Natural killer cell (primary cell): ENCODE data around the gene JCHAIN. TPM values are rescaled to one million over a fixed set of nuclear protein-coding genes. Genes with fewer than 3 reads are reported as not detected.
"Not testable (repeated sequence)": the region's sequence is repeated elsewhere in the genome, so short reads cannot be mapped to it uniquely, and the experiment has no call there.

Experiments
- ATAC-seq, 3 donors: fragments of 150-1000 bp in 2 of 3; fragments of 200-7000 bp in 1 of 3; cut with Tn5 transposase; 1 replicate in 1 of 3; 2 replicates in 2 of 3; pipeline ENCODE4 v1.10.0; 2021; ENCODE audit warnings: mild to moderate bottlenecking in 2 of 3, moderate library complexity in 2 of 3
- DNase-seq, 2 donors: peaks; one replicate each; pipeline versions ENCODE4 v3.0.0 to v3.0.0-alpha.2; 2013 to 2021; ENCODE audit warnings: mixed read lengths in 1 of 2
- H3K27ac ChIP-seq: one replicate; pipeline ENCODE4 v1.5.1; 2013; ENCODE audit warnings: mild to moderate bottlenecking, low read length
- H3K27me3 ChIP-seq: one replicate; pipeline ENCODE4 v1.6.1; 2013; ENCODE audit warnings: low read length; ENCODE audit not compliant: control insufficient read depth, insufficient read depth
- H3K36me3 ChIP-seq: one replicate; pipeline ENCODE4 v1.6.1; 2013; ENCODE audit warnings: low read length; ENCODE audit not compliant: control insufficient read depth, insufficient read depth
- H3K4me1 ChIP-seq: one replicate; pipeline ENCODE4 v1.6.1; 2013; ENCODE audit warnings: low read length; ENCODE audit not compliant: control insufficient read depth, insufficient read depth
- H3K4me3 ChIP-seq: one replicate; pipeline ENCODE4 v1.5.1; 2013; ENCODE audit warnings: low read length
- H3K9me3 ChIP-seq: one replicate; pipeline ENCODE4 v1.6.1; 2013; ENCODE audit warnings: low read length; ENCODE audit not compliant: control insufficient read depth, insufficient read depth
- H3K27ac Mint-ChIP-seq, 2 donors: one replicate each; pipeline ENCODE4 v1.8.0; 2022; ENCODE audit warnings: mild to moderate bottlenecking in 2 of 2, mixed read lengths in 2 of 2, moderate library complexity in 1 of 2
- H3K27me3 Mint-ChIP-seq, 2 donors: one replicate each; pipeline ENCODE4 v1.8.0; 2022; ENCODE audit warnings: low read depth in 2 of 2, mixed read lengths in 2 of 2
- H3K36me3 Mint-ChIP-seq: one replicate; pipeline ENCODE4 v1.8.0; 2022; ENCODE audit warnings: mixed read lengths
- H3K4me1 Mint-ChIP-seq, 2 donors: one replicate each; pipeline ENCODE4 v1.8.0; 2022; ENCODE audit warnings: mixed read lengths in 2 of 2
- H3K4me3 Mint-ChIP-seq: one replicate; pipeline ENCODE4 v1.8.0; 2022; ENCODE audit warnings: mild to moderate bottlenecking, moderate library complexity, mixed read lengths
- H3K9me3 Mint-ChIP-seq, 2 donors: one replicate each; pipeline ENCODE4 v1.8.0; 2022; ENCODE audit warnings: mixed read lengths in 2 of 2
- CTCF ChIP-seq: fragments of 200-600 bp; IDR thresholded peaks from one replicate; pipeline ENCODE4 v1.8.0; 2022; ENCODE audit warnings: antibody characterized with exemption
- WGBS: methylation state at CpG from one replicate; pipeline ENCODE4 v1.1.7; 2013; ENCODE audit warnings: missing lambda C conversion rate; ENCODE audit not compliant: insufficient coverage; 5-methylcytosine and 5-hydroxymethylcytosine counted together
- intact Hi-C: fragments of 100-400 bp; cut with micrococcal nuclease; formaldehyde crosslinking; loops from one replicate; pipeline ENCODE4 v1.14.2; 2022
- total RNA-seq, 4 donors: library from RNA; stranded (reverse); fragments of 120-200 nt in 1 of 4; gene quantifications; one replicate each; pipeline versions ENCODE4 v1.2.3 to v1.2.4, GENCODE V29; 2013 to 2022

Gene JCHAIN
- total RNA-seq, 3 donors from 2014 or later (not counting 1 experiment from before 2014, with no cell fraction given), result 1.6 to 1,035 (median 3.5) TPM

GRCh38 chr4:70704215-70704930 lies 38.1 kb upstream of the JCHAIN start:
- H3K36me3 ChIP-seq, result no peaks in the 10 kb centered on the region
- H3K27me3 ChIP-seq, result no peaks in the 10 kb centered on the region
- H3K4me1 ChIP-seq, result peaks cover 15% of the 10 kb centered on the region
- peak overlapping the region; percentile 85 for H3K27ac ChIP-seq
- Mint-ChIP-seq H3K27me3 (no peaks in the 10 kb centered on the region), H3K9me3 (no peaks in the 10 kb centered on the region), H3K4me1 (peaks cover 23 to 24% of the 10 kb centered on the region in 2 donors), H3K4me3 (peak overlapping the region; percentile 87), H3K27ac (peak overlapping the region; percentile 71 to 92), H3K36me3 (no peaks in the 10 kb centered on the region)
- ATAC-seq, result peak; percentile 61 to 73 (median 63)
- under 1% methylated on average over 58 of the region's 58 CpGs for WGBS
- no peak for TF ChIP-seq CTCF
- peak; percentile 57 to 81 for DNase-seq
- H3K4me3 ChIP-seq, result peak overlapping the region; percentile 67
- H3K9me3 ChIP-seq, result no peaks in the 10 kb centered on the region
- intact Hi-C loops, result no loop called here

- DNase-seq, result no peak
- Histone ChIP-seq H3K27me3 (no peaks in the 10 kb centered on the region), H3K4me3 (peak overlapping the region; percentile 67), H3K9me3 (no peaks in the 10 kb centered on the region), H3K36me3 (no peaks in the 10 kb centered on the region), H3K4me1 (peaks cover 15% of the 10 kb centered on the region), H3K27ac (peak overlapping the region; percentile 85)
- no peaks in the 10 kb centered on the region for H3K9me3 Mint-ChIP-seq
- no peak for ATAC-seq
- intact Hi-C loops, result no loop called here
- H3K27ac Mint-ChIP-seq, result peak overlapping the region; percentile 71 to 92
- H3K27me3 Mint-ChIP-seq, result no peaks in the 10 kb centered on the region
- H3K4me1 Mint-ChIP-seq, result peaks cover 23 to 24% of the 10 kb centered on the region in 2 donors
- H3K4me3 Mint-ChIP-seq, result peak overlapping the region; percentile 87
- 3% methylated on average over 10 of the region's 11 CpGs for WGBS
- H3K36me3 Mint-ChIP-seq, result no peaks in the 10 kb centered on the region
- TF ChIP-seq CTCF, result no peak
Measured at GRCh38 chr4:70703619-70704214, 37.4 kb upstream of the JCHAIN start.

- H3K4me1 Mint-ChIP-seq, result peaks cover 23 to 24% of the 10 kb centered on the region in 2 donors
- intact Hi-C loops, DNase-seq, H3K27me3 ChIP-seq, H3K4me3 ChIP-seq, H3K27me3 Mint-ChIP-seq, H3K27ac ChIP-seq, ATAC-seq, H3K36me3 Mint-ChIP-seq, H3K36me3 ChIP-seq, H3K4me3 Mint-ChIP-seq, H3K9me3 ChIP-seq, H3K9me3 Mint-ChIP-seq, H3K27ac Mint-ChIP-seq: not testable (repeated sequence)
- peaks cover 15% of the 10 kb centered on the region for H3K4me1 ChIP-seq
- 100% methylated on average over 1 of the region's 2 CpGs for WGBS
Measured at GRCh38 chr4:70702592-70702991, 36.3 kb upstream of the JCHAIN start.

GRCh38 chr4:70701271-70701670 lies 35.0 kb upstream of the JCHAIN start:
- ATAC-seq (no peak), DNase-seq (no peak)
- Histone ChIP-seq H3K36me3 (no peaks in the 10 kb centered on the region), H3K9me3 (no peaks in the 10 kb centered on the region), H3K4me1 (peaks cover 10% of the 10 kb centered on the region), H3K27me3 (no peaks in the 10 kb centered on the region), H3K4me3 (no peak overlapping the region), H3K27ac (no peak overlapping the region)
- Mint-ChIP-seq H3K4me1 (peaks cover 20% of the 10 kb centered on the region in 2 donors), H3K4me3 (no peak overlapping the region), H3K27me3 (no peaks in the 10 kb centered on the region), H3K27ac (no peak overlapping the region), H3K9me3 (no peaks in the 10 kb centered on the region), H3K36me3 (no peaks in the 10 kb centered on the region)
- intact Hi-C loops, result no loop called here
- no CpG with 5 or more reads among the region's 1 CpG for WGBS
- no peak for TF ChIP-seq CTCF
